ENCODE results near the gene PYM1. TPM values are rescaled to one million over a fixed set of nuclear protein-coding genes. Genes with fewer than 3 reads are reported as not detected.

PYM1 gene
- total and polyA plus RNA-seq, 7 donors: 17.5 to 93.9 (median 31.7) TPM

DNA sequence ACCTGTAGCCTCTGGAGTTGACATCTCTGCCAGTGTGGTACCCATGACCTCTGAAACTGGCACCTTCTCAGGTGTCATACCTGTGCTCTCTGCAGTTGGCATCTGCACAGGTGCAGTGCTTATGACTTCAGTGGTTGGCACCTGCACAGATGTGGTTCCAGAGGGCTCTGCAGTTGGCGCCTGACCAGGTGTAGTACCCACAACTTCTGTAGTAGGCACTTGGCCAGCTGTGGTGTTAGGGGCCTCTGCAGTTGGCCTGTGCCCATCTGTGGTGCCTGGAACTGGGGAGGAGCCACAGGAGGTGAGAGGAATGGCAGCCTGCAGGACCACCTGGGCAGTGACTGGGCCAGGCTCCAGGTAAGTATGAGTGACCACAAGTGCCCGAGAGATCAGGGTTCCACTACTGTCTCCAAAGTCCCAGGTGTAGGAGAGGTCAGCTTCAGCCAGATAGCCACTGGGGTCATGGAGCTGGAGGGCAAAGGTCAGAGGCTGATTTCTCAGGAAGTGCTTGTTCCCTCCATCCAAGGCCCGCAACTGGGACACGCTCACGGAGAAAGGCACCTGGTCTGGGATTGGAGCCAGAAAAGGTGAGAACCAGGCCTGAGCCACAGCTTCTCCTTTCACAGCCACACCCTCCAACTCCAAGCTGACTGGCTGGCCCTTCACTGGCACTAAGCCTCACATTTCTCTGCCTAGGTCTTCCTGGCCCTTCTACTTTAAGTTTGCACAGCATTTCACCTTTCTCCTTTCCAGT, 29.6 kb upstream of the PYM1 start:
- TF ChIP-seq, protein P1, sequence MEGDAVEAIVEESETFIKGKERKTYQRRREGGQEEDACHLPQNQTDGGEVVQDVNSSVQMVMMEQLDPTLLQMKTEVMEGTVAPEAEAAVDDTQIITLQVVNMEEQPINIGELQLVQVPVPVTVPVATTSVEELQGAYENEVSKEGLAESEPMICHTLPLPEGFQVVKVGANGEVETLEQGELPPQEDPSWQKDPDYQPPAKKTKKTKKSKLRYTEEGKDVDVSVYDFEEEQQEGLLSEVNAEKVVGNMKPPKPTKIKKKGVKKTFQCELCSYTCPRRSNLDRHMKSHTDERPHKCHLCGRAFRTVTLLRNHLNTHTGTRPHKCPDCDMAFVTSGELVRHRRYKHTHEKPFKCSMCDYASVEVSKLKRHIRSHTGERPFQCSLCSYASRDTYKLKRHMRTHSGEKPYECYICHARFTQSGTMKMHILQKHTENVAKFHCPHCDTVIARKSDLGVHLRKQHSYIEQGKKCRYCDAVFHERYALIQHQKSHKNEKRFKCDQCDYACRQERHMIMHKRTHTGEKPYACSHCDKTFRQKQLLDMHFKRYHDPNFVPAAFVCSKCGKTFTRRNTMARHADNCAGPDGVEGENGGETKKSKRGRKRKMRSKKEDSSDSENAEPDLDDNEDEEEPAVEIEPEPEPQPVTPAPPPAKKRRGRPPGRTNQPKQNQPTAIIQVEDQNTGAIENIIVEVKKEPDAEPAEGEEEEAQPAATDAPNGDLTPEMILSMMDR (IDR thresholded peaks at IDR 0.05): no peak
- TF ChIP-seq POLR2A (IDR thresholded peaks at IDR 0.05) (no peak), POLR2AphosphoS5 (IDR thresholded peaks at IDR 0.05) (no peak), EP300 (IDR thresholded peaks at IDR 0.05) (no peak)
- intact Hi-C loops (cut with DNase I): no loop called here
- 40 to 74% methylated on average over 5 of the region's 5 CpGs for WGBS, 2 donors

DNA sequence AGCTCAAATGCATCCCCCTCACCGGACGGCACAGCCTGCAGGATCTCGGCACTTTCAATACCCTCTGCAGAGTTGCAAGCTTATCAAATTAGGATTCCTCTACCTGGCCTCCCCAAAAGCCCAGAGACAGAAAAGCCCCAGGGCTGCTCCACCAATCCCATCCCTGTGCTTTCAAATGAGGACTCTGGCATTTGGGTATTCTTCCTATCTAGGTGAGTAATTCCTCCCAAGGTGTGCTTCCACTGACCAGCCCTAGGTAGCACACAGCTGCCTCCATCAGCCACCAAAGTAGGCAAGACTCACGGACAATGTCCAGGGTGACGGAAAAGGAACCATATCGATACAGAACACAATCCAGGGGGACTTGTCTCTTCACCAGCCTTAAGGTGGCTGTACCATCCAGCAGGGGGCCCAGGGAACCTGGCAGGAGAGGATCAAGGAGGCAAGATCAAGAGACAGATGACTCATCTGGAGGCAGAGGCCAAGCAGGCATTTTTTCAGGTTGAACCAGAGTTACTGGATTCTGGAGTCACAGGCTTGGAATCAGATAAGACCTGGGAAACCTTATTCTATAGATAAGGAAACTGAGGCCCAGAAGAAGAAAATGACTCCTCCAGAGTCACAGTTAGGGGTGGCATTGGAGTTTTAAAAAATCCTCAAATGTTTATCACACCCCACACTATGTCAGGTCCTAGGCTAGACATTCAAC, 28.3 kb upstream of the PYM1 start:
- WGBS, 2 donors: 91 to 94% methylated on average over 6 of the region's 6 CpGs
- intact Hi-C loops (cut with DNase I): no loop called here
- Histone ChIP-seq H3K27me3 (no peaks in the 10 kb centered on the region), H3K36me3 (peaks cover 0 to 25% (median 12%) of the 10 kb centered on the region in 4 donors), H3K4me1 (no peaks in the 10 kb centered on the region), H3K9me3 (no peaks in the 10 kb centered on the region), H3K4me3 (no peak overlapping the region), H3K27ac (no peak overlapping the region)
- DNase-seq: no peak
- no peak for TF ChIP-seq POLR2AphosphoS5 (IDR thresholded peaks at IDR 0.05)
- TF ChIP-seq, protein P1 (IDR thresholded peaks at IDR 0.05): no peak
- no peak for TF ChIP-seq POLR2A (IDR thresholded peaks at IDR 0.05)
- TF ChIP-seq EP300 (IDR thresholded peaks at IDR 0.05): no peak

More for the DNA sequence above, 29.6 kb upstream of the PYM1 start:
- H3K9me3 ChIP-seq: no peaks in the 10 kb centered on the region
- no peak overlapping the region for H3K27ac ChIP-seq
- no peak for DNase-seq
- H3K27me3 ChIP-seq: no peaks in the 10 kb centered on the region
- H3K36me3 ChIP-seq: peaks cover 0 to 14% (median 6%) of the 10 kb centered on the region in 4 donors
- H3K4me3 ChIP-seq: no peak overlapping the region
- H3K4me1 ChIP-seq: no peaks in the 10 kb centered on the region

DNA sequence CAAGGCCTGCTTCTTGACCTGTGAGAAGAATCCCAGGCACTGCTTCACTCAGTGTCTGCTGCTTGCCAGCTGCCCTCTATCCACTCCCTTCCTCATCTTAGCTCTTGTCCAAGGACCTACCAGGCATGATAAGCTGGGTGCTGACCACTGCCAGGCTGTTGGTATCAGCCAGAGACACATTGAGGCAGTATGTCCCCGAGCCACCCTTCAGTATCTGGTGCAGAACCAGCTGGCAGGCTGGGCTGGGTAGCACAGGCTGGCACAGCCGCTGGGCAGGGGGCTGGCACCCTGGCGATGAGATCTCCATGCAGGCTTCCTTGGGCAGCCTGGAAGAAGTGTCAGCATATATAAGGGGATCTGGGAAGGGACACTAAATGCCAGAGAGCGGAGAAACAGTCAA, 27.6 kb upstream of the PYM1 start:
- no peak for DNase-seq
- H3K36me3 ChIP-seq: peaks cover 0 to 25% (median 12%) of the 10 kb centered on the region in 4 donors
- H3K4me1 ChIP-seq: no peaks in the 10 kb centered on the region
- no peak overlapping the region for H3K27ac ChIP-seq
- H3K9me3 ChIP-seq: no peaks in the 10 kb centered on the region
- H3K27me3 ChIP-seq: no peaks in the 10 kb centered on the region
- H3K4me3 ChIP-seq: no peak overlapping the region
- 89 to 93% methylated on average over 4 of the region's 4 CpGs for WGBS, 2 donors
- intact Hi-C loops (cut with DNase I): no loop called here
- TF ChIP-seq POLR2AphosphoS5 (IDR thresholded peaks at IDR 0.05): no peak
- TF ChIP-seq POLR2A (IDR thresholded peaks at IDR 0.05): no peak

DNA sequence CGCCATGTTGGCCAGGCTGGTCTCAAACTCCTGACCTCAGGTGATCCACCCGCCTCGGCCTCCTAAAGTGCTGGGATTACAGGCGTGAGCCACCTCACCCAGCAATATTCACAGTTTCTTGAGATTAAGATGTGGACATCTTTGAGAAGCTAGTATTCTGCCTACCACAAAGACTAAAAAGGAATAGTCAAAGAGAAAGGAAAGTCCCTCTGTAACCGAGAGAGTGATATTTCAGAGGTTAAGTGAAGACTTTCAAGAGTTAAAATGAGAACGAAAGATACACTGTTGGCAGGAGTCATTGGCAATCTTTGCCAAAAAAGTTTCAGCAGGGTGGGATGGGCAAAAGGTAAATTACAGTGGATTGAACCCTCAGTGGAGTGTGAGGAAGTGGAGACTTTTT, 18.9 kb upstream of the PYM1 start:
- H3K4me1 ChIP-seq: no peaks in the 10 kb centered on the region
- intact Hi-C loops (cut with DNase I): no loop called here
- WGBS, 2 donors: 79 to 89% methylated on average over 6 of the region's 6 CpGs
- H3K36me3 ChIP-seq: peaks cover 0 to 38% (median 5%) of the 10 kb centered on the region in 4 donors
- H3K27me3 ChIP-seq: no peaks in the 10 kb centered on the region
- no peak overlapping the region for H3K27ac ChIP-seq
- H3K4me3 ChIP-seq: no peak overlapping the region
- TF ChIP-seq, protein P1 (IDR thresholded peaks at IDR 0.05): no peak
- TF ChIP-seq POLR2A (IDR thresholded peaks at IDR 0.05) (no peak), EP300 (IDR thresholded peaks at IDR 0.05) (no peak), POLR2AphosphoS5 (IDR thresholded peaks at IDR 0.05) (no peak)
- DNase-seq: no peak
- no peaks in the 10 kb centered on the region for H3K9me3 ChIP-seq

- H3K36me3 ChIP-seq: peaks cover 0 to 33% (median 2%) of the 10 kb centered on the region in 4 donors
- TF ChIP-seq, protein P1 (IDR thresholded peaks at IDR 0.05): no peak
- TF ChIP-seq POLR2A (IDR thresholded peaks at IDR 0.05): no peak
- WGBS, 2 donors: 97 to 98% methylated on average over 1 of the region's 1 CpG
- H3K27me3 ChIP-seq: no peaks in the 10 kb centered on the region
- peaks cover 0 to 10% (median 7%) of the 10 kb centered on the region in 4 donors for H3K4me1 ChIP-seq
- H3K9me3 ChIP-seq: no peaks in the 10 kb centered on the region
- no peak overlapping the region for H3K4me3 ChIP-seq
- intact Hi-C loops (cut with DNase I): no loop called here
- DNase-seq: no peak
- H3K27ac ChIP-seq: no peak overlapping the region
Measured at GRCh38 chr12:55942577-55943136, 15.0 kb upstream of the PYM1 start.

Measured in sigmoid colon (tissue), 7 donors.